Measurements from ENCODE around the gene ZNF619. TPM values are rescaled to one million over a fixed set of nuclear protein-coding genes. Genes with fewer than 3 reads are reported as not detected.

ZNF619 gene
- total and polyA plus RNA-seq, 2 of the 13 experiments (the other 11 are each of a cell fraction or from before 2014, with no cell fraction given) = 0.83 to 5.2 TPM

GRCh38 chr3:40445062-40445461 is 31.9 kb upstream of the ZNF619 start:
- DNase-seq (ENCODE audit: low spot score) = no peak
- ChIA-PET CTCF (ENCODE audit: low intra/inter-chr PET ratio, low total read pairs) (no interaction called here), POLR2A (no interaction called here)
- no TSS peak for BruUV-seq (replicated peaks)
- no peaks in the 10 kb centered on the region for H3K9me3 ChIP-seq (ENCODE audit: low read length)
- no peak overlapping the region for H2AFZ ChIP-seq (ENCODE audit: low read length)
- H3K4me2 ChIP-seq (ENCODE audit: low read depth, low read length) = no peak overlapping the region
- 89% methylated on average over 7 of the region's 9 CpGs for WGBS (ENCODE audit: low lambda C conversion rate)
- H3K79me2 ChIP-seq (ENCODE audit: insufficient read depth, low read length) = no peaks in the 10 kb centered on the region
- 0 out of 5 replicates have a peak, but pooled peaks cover 0 to 2% of the 10 kb centered on the region in 2 experiments for H3K36me3 ChIP-seq (replicated peaks in 1 of 2; ENCODE audit: control insufficient read depth in 1 of 2, insufficient read depth in 2 of 2, low read length in 2 of 2)
- H3K4me3 ChIP-seq (replicated peaks in 1 of 3; ENCODE audit: insufficient read depth in 1 of 3, low read depth in 2 of 3, low read length in 3 of 3) = no peak overlapping the region
- intact Hi-C loops (cut with micrococcal nuclease; ENCODE audit: unreplicated experiment) = no loop called here
- no peak for ATAC-seq
- no peaks in the 10 kb centered on the region; a peak in 1 of 5 replicates for H3K27me3 ChIP-seq (ENCODE audit: control insufficient read depth in 1 of 2, insufficient read depth in 2 of 2, low read length in 2 of 2)
- in situ Hi-C loops (cut with HindIII; ENCODE audit: extremely low pct_ligation_motif_present, low pct_unique_long_range_greater_than_20kb) = no loop called here
- no peak for FAIRE-seq
- H3K27ac ChIP-seq (ENCODE audit: extremely low read length, insufficient read depth, low read length) = no peak overlapping the region
- no peaks in the 10 kb centered on the region for H3K4me1 ChIP-seq (ENCODE audit: insufficient read depth, low read length)
- no peak overlapping the region for H3K9ac ChIP-seq (ENCODE audit: insufficient read depth, low read depth, low read length)
- no peaks in the 10 kb centered on the region for H4K20me1 ChIP-seq (ENCODE audit: insufficient read depth, low read length)
- no peak for TF ChIP-seq SRY (CRISPR knock-in tag; IDR thresholded peaks at IDR 0.05)
- TF ChIP-seq BCL3 (CRISPR knock-in tag; IDR thresholded peaks at IDR 0.05) = no peak
- TF ChIP-seq MTF2 (CRISPR knock-in tag; IDR thresholded peaks at IDR 0.05; ENCODE audit: borderline replicate concordance) = no peak
- no peak for TF ChIP-seq KLF6 (CRISPR knock-in tag; IDR thresholded peaks at IDR 0.05)
- TF ChIP-seq CC2D1A (CRISPR knock-in tag; IDR thresholded peaks at IDR 0.05) = no peak
- TF ChIP-seq FOXJ3 (CRISPR knock-in tag; IDR thresholded peaks at IDR 0.05; ENCODE audit: borderline replicate concordance) = no peak
- TF ChIP-seq FOXA3 (CRISPR knock-in tag; IDR thresholded peaks at IDR 0.05) = no peak
- TF ChIP-seq HINFP (CRISPR knock-in tag; IDR thresholded peaks at IDR 0.05; ENCODE audit: low read depth) = no peak
- no peak for TF ChIP-seq AKAP8 (CRISPR knock-in tag; IDR thresholded peaks at IDR 0.05)
- TF ChIP-seq RARG (CRISPR knock-in tag; IDR thresholded peaks at IDR 0.05; ENCODE audit: low read depth) = no peak
- TF ChIP-seq ZNF292 (CRISPR knock-in tag; IDR thresholded peaks at IDR 0.05; ENCODE audit: borderline replicate concordance, low read depth) = no peak
- TF ChIP-seq HNRNPK (IDR thresholded peaks at IDR 0.05; ENCODE audit: low read depth, low read length, poor library complexity, severe bottlenecking) = no peak
- TF ChIP-seq RARA (CRISPR knock-in tag; IDR thresholded peaks at IDR 0.05) = no peak
- TF ChIP-seq ATF5 (CRISPR knock-in tag; IDR thresholded peaks at IDR 0.05; ENCODE audit: low read depth) = no peak
- no peak for TF ChIP-seq ZNF597 (CRISPR knock-in tag; IDR thresholded peaks at IDR 0.05)

Measured in HepG2 (cell line).